Measurements from ENCODE around the gene RASSF6. TPM values are rescaled to one million over a fixed set of nuclear protein-coding genes. Genes with fewer than 3 reads are reported as not detected.

RASSF6 gene
- total and polyA plus RNA-seq, 2 donors from 2014 or later, result 4.7 to 8.8 TPM

GRCh38 chr4:73533515-73534422, 86.5 kb downstream of the RASSF6 start:
- Histone ChIP-seq H3K9ac (ENCODE audit: low read length in 3 of 3) (no peak overlapping the region), H3K27ac (ENCODE audit: low read depth in 2 of 2, low read length in 2 of 2) (no peak overlapping the region), H3K36me3 (ENCODE audit: control insufficient read depth in 2 of 3, insufficient read depth in 3 of 3, low read length in 3 of 3) (peaks cover 0 to 15% (median 3%) of the 10 kb centered on the region in 3 donors), H3K4me3 (ENCODE audit: low read length in 3 of 3) (no peak overlapping the region), H3K27me3 (ENCODE audit: control insufficient read depth, insufficient read depth, low read length) (no peaks in the 10 kb centered on the region), H3K4me1 (ENCODE audit: control insufficient read depth in 2 of 3, insufficient read depth in 2 of 3, low read depth in 1 of 3, low read length in 3 of 3) (peaks cover 0 to 14% (median 3%) of the 10 kb centered on the region in 3 donors), H3K9me3 (ENCODE audit: control insufficient read depth in 2 of 3, insufficient read depth in 1 of 3, low read length in 3 of 3) (no peaks in the 10 kb centered on the region)
- peak in 2 of 5 donors; percentile 19 to 26 for DNase-seq
- TF ChIP-seq, protein P1, sequence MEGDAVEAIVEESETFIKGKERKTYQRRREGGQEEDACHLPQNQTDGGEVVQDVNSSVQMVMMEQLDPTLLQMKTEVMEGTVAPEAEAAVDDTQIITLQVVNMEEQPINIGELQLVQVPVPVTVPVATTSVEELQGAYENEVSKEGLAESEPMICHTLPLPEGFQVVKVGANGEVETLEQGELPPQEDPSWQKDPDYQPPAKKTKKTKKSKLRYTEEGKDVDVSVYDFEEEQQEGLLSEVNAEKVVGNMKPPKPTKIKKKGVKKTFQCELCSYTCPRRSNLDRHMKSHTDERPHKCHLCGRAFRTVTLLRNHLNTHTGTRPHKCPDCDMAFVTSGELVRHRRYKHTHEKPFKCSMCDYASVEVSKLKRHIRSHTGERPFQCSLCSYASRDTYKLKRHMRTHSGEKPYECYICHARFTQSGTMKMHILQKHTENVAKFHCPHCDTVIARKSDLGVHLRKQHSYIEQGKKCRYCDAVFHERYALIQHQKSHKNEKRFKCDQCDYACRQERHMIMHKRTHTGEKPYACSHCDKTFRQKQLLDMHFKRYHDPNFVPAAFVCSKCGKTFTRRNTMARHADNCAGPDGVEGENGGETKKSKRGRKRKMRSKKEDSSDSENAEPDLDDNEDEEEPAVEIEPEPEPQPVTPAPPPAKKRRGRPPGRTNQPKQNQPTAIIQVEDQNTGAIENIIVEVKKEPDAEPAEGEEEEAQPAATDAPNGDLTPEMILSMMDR (IDR thresholded peaks at IDR 0.05; ENCODE audit: borderline replicate concordance, extremely low read depth, insufficient read depth), result no peak
- FAIRE-seq, result peak; percentile 38
- intact Hi-C loops (cut with DNase I), result no loop called here

DNA sequence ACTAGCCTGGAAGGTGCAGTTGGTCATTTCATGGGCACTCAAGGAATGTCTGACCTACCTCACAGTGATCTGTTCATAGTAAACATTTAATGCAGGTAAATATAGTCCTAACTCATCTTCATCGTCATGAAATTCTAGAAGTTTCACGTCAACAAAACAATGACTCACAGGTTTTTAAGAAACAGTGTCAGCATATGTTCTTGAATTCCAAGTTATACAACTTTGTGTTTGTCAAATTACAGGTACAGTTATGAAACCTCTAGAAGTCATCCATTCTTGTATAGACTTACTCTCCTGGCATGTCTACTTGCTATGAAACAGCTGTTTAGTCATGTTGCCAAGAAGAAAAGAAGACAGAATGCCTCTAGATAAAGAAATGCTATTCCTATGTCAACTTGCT, 92.1 kb downstream of the RASSF6 start:
- no peak overlapping the region for H3K27ac ChIP-seq (ENCODE audit: low read depth in 2 of 2, low read length in 2 of 2)
- no peaks in the 10 kb centered on the region for H3K9me3 ChIP-seq (ENCODE audit: control insufficient read depth in 2 of 3, insufficient read depth in 1 of 3, low read length in 3 of 3)
- TF ChIP-seq, protein P1 (IDR thresholded peaks at IDR 0.05; ENCODE audit: borderline replicate concordance, extremely low read depth, insufficient read depth), result no peak
- H3K9ac ChIP-seq (ENCODE audit: low read length in 3 of 3), result no peak overlapping the region
- intact Hi-C loops (cut with DNase I), result no loop called here
- peaks cover 0 to 12% (median 0%) of the 10 kb centered on the region in 3 donors for H3K36me3 ChIP-seq (ENCODE audit: control insufficient read depth in 2 of 3, insufficient read depth in 3 of 3, low read length in 3 of 3)
- DNase-seq (no peak), FAIRE-seq (no peak)
- H3K4me1 ChIP-seq (ENCODE audit: control insufficient read depth in 2 of 3, insufficient read depth in 2 of 3, low read depth in 1 of 3, low read length in 3 of 3), result no peaks in the 10 kb centered on the region
- H3K4me3 ChIP-seq (ENCODE audit: low read length in 3 of 3), result no peak overlapping the region
- no peaks in the 10 kb centered on the region for H3K27me3 ChIP-seq (ENCODE audit: control insufficient read depth, insufficient read depth, low read length)

GRCh38 chr4:73527196-73527595, 93.0 kb downstream of the RASSF6 start:
- Histone ChIP-seq H3K27ac (ENCODE audit: low read depth in 2 of 2, low read length in 2 of 2) (no peak overlapping the region), H3K36me3 (ENCODE audit: control insufficient read depth in 2 of 3, insufficient read depth in 3 of 3, low read length in 3 of 3) (peaks cover 0 to 18% (median 0%) of the 10 kb centered on the region in 3 donors), H3K27me3 (ENCODE audit: control insufficient read depth, insufficient read depth, low read length) (no peaks in the 10 kb centered on the region), H3K9me3 (ENCODE audit: control insufficient read depth in 2 of 3, insufficient read depth in 1 of 3, low read length in 3 of 3) (no peaks in the 10 kb centered on the region), H3K9ac (ENCODE audit: low read length in 3 of 3) (no peak overlapping the region), H3K4me1 (ENCODE audit: control insufficient read depth in 2 of 3, insufficient read depth in 2 of 3, low read depth in 1 of 3, low read length in 3 of 3) (no peaks in the 10 kb centered on the region), H3K4me3 (ENCODE audit: low read length in 3 of 3) (no peak overlapping the region)
- FAIRE-seq (no peak), DNase-seq (no peak)
- TF ChIP-seq, protein P1 (IDR thresholded peaks at IDR 0.05; ENCODE audit: borderline replicate concordance, extremely low read depth, insufficient read depth), result no peak
- intact Hi-C loops (cut with DNase I), result no loop called here
